HS-5 (cell line): ENCODE data around the gene ADARB1.

Experiments
- DNase-seq: peaks from one replicate; pipeline ENCODE4 v3.0.0-alpha.2; 2012; ENCODE audit warnings: low read depth

ADARB1 gene

GRCh38 chr21:45039317-45040156 is 34.8 kb upstream of the ADARB1 start:
- no peak for DNase-seq

DNA sequence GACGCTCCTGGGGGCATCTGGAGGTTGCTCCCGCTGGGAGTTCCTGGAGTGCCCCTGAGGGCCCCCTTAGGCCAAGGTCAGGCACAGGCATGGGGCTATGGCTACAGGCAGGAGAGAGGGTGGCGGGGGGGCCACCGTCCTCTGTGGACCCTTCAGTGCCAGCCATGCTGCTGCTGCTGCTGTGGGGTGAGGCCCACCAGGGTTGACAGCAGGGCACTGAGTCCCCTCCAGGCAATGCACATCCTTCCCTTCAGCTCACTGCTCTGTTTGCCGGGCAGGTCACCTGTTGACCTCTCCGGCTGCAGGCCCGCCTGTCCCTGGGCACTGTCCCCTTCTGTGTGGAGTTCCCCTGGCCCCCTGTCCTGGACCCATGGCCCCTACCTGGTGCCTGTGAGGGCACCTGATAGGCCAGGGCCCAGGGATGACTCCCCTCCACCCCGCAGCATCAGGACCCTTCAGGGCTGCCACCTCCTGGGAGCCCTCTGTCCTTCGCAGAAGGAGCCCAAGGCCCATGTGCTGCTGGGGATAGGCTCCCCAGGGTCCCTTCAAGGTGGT is 34.1 kb upstream of the ADARB1 start:
- DNase-seq: no peak

DNA sequence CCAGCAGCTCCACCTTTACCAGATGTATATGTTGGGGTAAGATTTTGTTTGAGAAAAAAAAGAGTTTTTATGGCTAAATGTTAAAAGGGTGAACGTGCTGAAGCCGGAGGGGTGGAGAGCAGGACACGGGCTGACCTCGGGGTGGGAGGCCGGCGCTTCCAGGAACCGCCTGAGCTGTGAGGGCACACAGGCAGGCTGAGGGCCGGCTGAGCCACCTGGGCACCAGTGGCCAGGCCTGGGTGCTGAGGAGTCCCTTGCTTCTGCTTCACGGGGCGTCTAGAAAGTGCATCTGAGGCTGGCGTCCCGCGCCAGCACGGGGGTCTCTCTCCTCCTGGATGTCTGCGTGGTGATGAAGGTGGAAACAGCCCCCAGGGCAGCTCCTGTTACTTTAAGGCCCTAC is 33.6 kb upstream of the ADARB1 start:
- DNase-seq: no peak

DNA sequence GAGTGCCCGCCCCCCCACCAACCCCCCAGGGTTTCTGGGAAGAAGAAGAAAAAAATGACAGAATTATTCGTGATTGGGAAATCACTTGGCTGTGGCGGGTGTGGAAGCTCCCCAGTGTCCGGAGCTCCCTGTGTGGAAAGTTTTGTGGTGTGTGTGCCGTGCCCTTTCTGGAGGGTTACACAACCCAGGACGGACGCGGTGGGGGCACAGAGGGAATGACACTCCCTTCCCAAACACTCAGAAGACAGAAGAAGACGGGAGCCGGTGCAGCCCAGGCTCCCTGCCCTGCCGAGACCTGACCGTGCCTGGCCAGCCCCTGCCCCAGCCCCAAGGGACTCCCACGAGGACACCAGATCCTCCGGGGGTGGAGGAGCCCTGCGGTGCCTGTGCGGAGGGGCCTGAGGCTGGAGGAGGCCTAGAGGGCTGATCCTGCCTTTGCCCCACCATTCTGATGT is 33.0 kb upstream of the ADARB1 start:
- no peak for DNase-seq

DNA sequence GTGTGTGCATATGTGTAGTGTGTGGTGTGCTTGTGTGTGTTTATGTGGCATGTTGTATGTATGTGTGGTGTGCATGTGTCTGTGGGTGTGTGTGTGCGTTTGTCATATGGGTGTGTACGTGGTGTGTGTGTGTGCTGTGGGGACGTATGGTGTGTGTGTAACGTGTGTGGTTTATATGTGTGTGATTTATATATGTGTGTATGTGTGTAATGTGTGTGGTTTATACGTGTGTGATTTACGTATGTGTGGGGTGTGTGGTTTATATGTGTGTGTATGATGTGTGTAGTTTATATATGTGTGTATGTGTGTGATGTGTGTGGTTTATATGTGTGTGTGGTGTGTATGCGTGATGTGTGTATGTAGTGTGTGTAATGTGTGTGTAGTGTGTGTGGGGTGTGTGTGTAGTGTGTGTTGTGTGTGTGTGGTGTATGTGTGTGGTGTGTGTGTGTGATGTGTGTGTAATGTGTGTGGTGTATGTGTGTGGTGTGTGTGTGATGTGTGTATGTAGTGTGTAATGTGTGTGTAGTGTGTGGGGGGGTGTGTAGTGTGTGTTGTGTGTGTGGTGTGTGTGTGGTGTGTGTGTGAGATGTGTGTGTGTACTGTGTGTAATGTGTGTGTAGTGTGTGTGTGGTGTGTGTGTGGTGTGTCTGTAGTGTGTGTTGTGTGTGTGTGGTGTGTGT is 32.3 kb upstream of the ADARB1 start:
- DNase-seq: no peak

DNA sequence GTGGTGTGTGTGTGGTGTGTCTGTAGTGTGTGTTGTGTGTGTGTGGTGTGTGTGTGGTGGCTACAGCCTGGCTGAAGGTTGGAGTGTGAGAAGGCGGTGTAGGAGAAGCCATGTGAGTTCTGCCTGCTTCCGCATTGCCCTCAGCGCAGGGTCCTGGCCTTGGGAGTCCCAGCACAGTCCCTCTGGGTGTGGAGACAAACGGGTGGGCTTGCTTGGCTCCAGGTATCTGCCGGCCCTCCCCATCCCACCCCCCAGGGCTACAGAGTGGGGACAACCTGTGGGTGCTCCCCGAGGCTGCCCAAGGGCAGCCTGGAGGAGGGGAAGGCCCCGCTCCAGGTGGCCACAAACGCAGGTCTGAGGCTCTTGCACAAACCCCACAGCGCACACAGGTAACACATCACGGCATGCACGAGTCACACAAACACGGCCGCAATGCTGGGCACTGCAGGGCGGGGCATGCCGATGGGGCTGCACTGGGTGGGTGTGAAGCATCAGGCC is 31.7 kb upstream of the ADARB1 start:
- DNase-seq: no peak

DNA sequence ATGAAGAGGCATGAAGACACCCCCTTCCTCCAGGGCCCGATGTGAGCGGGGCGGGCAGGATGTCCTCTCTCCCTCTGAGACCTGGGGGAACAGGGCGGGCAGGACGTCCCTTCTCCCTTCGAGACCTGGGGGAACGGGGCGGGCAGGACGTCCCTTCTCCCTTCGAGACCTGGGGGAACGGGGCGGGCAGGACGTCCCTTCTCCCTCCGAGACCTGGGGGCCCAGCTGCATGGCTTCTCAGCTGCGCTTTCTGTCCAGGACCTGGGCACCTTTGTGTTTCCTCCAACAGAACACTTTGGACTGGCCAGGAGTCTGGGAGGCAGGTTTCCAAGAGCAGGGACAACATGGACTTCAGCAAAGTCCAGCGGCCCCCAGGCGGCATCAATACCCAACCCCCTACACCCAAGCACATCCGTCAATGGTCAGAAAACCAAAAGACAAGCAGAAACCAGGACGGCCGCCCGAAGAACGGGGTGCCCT is 30.8 kb upstream of the ADARB1 start:
- no peak for DNase-seq

DNA sequence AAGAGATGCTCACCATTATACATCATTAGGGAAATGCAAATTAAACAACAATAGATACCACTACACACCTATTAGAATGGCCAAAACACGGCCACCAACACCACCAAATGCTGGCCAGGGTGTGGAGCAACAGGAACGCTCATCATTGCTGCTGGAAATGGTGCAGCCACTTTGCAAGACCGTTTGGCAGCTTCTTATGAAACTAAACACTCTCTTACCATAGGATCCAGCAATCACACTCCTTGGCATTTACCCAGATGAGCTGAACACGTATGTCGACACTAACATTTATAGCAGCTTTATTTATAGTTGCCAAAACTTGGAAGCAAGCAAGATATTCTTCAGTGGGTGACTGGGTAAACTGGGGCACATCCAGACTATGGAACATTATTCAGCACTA is 28.9 kb upstream of the ADARB1 start:
- DNase-seq: no peak

- DNase-seq: no peak
Observed at GRCh38 chr21:45047257-45047656, 27.1 kb upstream of the ADARB1 start.

DNA sequence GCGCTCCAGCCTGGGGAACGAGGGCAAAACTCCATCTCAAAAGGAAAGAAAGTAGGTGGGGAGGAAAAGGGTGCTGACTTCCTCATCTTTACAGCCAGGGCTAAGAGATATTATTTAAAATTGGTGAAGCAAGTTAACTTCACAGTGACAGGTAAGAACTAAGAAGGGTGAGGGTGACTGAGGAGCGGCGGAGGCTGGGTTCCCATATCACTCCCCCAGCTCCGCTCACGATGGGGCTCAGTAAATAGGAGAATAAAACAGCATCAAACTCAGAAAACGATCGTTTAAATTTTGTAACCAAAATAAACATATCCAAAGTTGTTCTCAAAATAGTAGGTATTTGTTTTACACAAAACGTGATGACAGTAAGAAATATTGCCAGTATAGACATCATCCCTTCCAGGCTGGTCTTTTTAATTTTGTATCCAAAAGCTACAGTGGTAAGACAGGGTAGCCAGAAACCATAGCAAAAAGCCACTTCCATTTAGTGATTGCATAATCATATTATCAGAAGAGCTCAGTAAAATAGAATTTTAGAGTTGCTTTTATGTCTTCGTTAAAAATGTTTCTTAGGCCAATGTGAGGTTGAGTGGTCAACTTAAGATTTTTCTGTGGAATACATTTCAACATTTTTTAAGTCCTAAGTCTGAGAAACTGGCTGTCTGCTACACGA is 26.2 kb upstream of the ADARB1 start:
- no peak for DNase-seq

DNA sequence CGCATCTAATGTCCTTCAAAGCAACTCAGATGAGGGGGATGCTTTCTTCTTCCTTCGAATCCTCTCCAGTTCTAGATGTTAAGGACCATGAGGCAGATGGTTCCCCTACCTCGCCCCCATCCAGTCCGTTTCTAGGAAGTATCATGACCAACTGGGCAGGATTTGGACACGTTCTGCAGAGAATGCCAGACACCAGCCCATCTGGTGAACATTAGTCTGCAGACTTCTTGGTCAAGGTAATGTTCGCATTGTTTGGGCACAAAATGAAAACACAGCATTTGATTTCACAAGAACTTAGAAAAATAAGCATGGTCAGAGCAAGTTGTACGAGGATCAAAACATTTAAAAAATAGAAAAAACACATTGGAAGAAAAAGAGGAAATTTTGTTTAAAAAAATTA is 25.4 kb upstream of the ADARB1 start:
- no peak for DNase-seq

DNA sequence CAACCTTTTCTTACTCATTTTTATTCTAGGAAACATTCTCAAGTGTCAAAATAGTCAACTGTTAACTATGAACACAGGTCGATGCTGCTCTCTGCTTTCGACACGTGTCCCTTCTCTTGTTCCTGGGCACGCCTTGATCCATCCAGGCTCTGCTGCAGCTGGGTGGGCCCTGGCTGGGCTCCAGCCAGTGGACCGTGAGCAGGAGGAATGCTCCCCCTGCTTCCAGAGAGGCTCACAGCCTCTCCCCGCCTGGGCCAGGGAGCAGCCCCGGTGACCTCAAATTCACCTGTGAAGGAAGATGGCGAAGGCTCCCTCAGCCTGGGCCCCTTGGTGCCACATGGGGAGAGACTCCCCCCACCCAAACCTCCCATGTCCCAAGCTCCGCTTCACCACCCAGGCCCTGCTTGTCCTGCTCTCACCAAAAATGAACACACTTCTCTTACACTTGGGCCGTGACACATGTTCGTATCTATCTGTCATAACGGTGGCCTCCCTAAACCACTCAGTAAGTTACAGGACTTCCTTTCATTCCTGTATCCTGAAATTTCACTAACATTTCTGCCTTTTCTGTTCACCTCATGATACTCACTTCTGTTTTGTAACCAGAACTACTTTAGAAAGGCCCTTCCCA is 24.6 kb upstream of the ADARB1 start:
- no peak for DNase-seq

GRCh38 chr21:45050345-45050796 is 24.0 kb upstream of the ADARB1 start:
- DNase-seq: no peak

DNA sequence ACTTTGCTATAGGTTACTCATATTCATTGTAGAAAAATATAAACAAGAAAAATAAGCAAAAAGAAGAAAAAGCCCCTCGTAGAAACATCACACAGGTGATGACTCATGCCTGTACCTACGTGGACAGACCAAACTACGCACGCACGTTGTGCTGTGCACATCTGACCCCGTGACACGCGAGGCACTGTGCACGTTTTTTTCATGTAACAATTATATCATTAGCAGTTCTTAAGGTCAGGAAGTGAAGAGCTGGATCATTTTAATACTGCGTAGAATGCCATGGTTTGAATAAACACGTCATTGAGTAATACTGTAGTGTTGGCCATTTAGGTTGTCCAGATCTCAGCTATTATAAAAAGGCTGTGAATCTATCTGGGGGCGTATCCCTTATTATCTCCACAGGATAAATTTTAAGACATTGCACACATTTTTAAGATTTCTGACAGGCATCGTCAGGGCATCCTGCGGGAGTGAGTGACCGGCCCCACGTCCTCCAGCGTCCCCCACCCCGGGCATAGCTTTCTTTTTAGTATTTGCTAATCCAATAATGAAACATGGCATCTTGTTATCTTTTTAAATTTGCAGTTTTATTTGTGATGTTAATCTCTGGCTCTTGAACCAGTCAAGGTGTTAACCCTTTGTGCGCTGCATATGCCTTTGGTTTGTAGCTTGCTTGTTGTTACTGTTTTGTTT is 23.4 kb upstream of the ADARB1 start:
- no peak for DNase-seq

GRCh38 chr21:45051580-45052434 is 22.6 kb upstream of the ADARB1 start:
- no peak for DNase-seq

DNA sequence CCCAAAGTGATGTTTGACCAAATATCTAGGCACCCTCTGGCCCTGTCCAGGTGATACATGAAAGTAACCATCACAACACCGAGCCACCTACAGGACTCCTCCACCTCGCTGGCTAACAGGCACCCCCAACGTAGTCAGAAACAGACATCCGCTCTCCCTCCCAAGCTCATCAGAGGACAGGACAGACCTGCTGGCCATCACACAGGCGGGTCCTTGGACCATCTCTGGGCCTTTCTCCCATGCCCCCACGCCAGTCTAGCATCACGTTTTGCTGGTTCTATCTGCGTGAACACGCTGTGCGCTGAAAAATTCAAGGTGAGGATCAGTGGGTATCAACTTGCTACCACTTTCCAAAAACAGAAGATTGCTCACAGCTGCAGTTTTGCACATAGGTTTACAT is 21.4 kb upstream of the ADARB1 start:
- DNase-seq: no peak

DNA sequence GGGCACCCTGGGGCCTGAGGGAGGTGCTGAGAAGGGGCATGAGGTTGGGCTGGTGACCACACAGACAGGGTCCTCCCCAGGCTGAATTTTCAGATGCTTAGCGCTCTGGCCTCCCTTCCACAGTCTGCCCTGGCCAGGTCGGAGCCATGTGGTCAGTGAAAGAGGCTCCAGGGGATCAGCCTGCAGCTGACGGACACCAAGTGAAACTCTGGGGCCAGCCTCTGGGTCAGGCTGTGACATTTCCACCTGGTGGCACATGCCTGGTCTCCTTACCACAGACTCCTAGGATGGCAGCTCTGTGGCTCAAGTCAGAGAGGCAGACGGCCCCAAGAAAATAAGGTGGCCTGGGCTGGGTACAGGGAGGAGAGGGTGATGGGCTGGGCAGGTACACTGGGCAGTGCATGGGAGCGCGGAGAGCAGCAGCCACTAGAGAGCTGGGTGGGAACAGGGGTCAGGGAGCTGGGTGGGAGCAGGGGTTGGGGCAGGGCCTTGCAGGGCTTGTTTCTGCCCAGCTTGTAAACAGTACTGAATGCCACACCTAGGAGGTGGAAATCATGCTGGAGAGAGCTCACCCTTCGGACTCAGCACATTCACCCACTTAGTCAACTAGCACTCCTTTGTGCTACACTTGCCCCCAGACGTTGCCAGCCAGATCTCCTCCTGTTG is 20.7 kb upstream of the ADARB1 start:
- no peak for DNase-seq

- DNase-seq: no peak
Observed at GRCh38 chr21:45054227-45054926, 20.0 kb upstream of the ADARB1 start.
